Measurements from ENCODE around the gene ZYX.
A peak's percentile ranks its signal among the peaks of the same experiment; 100 is the strongest.

The ZYX gene

GRCh38 chr7:143388051-143388450 is 6.9 kb downstream of the ZYX start:
- no peak for ATAC-seq
- TF ChIP-seq ZNF70 (CRISPR knock-in tag; IDR thresholded peaks at IDR 0.05) (no peak), GLIS3 (CRISPR knock-in tag; IDR thresholded peaks at IDR 0.05) (no peak), ZC3H10 (CRISPR knock-in tag; IDR thresholded peaks at IDR 0.05) (no peak), TOX (CRISPR knock-in tag; IDR thresholded peaks at IDR 0.05; ENCODE audit: borderline replicate concordance) (no peak), ZFP3 (CRISPR knock-in tag; IDR thresholded peaks at IDR 0.05) (no peak), ISL1 (CRISPR knock-in tag; IDR thresholded peaks at IDR 0.05) (no peak), OSR1 (CRISPR knock-in tag; IDR thresholded peaks at IDR 0.05) (no peak), PPARA (CRISPR knock-in tag; IDR thresholded peaks at IDR 0.05; ENCODE audit: borderline replicate concordance) (no peak), ZNF565 (CRISPR knock-in tag; conservative IDR thresholded peaks at IDR 0.05; ENCODE audit: low read depth) (no peak)
- TF ChIP-seq, protein P1, sequence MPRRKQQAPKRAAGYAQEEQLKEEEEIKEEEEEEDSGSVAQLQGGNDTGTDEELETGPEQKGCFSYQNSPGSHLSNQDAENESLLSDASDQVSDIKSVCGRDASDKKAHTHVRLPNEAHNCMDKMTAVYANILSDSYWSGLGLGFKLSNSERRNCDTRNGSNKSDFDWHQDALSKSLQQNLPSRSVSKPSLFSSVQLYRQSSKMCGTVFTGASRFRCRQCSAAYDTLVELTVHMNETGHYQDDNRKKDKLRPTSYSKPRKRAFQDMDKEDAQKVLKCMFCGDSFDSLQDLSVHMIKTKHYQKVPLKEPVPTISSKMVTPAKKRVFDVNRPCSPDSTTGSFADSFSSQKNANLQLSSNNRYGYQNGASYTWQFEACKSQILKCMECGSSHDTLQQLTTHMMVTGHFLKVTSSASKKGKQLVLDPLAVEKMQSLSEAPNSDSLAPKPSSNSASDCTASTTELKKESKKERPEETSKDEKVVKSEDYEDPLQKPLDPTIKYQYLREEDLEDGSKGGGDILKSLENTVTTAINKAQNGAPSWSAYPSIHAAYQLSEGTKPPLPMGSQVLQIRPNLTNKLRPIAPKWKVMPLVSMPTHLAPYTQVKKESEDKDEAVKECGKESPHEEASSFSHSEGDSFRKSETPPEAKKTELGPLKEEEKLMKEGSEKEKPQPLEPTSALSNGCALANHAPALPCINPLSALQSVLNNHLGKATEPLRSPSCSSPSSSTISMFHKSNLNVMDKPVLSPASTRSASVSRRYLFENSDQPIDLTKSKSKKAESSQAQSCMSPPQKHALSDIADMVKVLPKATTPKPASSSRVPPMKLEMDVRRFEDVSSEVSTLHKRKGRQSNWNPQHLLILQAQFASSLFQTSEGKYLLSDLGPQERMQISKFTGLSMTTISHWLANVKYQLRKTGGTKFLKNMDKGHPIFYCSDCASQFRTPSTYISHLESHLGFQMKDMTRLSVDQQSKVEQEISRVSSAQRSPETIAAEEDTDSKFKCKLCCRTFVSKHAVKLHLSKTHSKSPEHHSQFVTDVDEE (CRISPR knock-in tag; IDR thresholded peaks at IDR 0.05) = no peak

- TF ChIP-seq CSDC2 (CRISPR knock-in tag; IDR thresholded peaks at IDR 0.05) = no peak
- peak; percentile 0 for ATAC-seq
Measured at GRCh38 chr7:143388491-143389101, 7.5 kb downstream of the ZYX start.

DNA sequence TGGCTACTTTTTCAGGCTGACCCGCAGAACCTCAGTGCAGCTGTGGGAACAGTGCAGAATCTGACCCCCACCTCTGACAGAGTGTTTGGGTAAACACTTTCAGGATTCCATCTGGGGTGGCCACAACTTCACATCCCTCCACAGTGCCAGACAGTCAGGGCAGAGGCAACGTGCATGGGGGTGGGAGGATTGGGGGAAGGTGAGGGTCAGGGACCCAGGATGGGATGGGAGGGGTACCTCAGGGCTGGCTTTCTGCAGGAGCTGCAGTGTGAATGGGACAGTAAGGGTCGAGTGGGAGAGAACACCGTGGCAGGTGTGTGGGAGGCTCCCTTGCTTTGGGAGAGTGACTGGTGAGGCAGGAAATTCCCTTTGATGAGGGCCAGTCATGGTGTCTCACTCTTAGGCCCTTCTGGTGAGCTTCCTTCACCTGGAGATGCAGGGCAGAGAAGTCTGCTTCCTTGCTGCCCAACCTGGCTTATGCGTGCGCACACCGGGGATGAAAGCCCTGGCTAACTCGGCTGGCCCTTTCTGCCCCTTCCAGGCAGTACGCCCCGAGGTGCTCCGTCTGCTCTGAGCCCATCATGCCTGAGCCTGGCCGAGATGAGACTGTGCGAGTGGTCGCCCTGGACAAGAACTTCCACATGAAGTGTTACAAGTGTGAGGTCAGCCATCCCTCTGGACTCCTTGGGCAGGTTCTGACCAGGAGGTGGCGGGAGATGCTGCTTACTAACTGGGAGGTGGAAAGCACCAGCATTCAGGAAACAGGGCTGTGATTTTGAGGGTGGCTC is 8.4 kb downstream of the ZYX start:
- TF ChIP-seq ZNF8 (CRISPR knock-in tag; IDR thresholded peaks at IDR 0.05) (no peak), OSR1 (CRISPR knock-in tag; IDR thresholded peaks at IDR 0.05) (no peak), ZC3H10 (CRISPR knock-in tag; IDR thresholded peaks at IDR 0.05) (peak; percentile 68; the same call in 1 of the 2 replicates)
- TF ChIP-seq, protein P2, sequence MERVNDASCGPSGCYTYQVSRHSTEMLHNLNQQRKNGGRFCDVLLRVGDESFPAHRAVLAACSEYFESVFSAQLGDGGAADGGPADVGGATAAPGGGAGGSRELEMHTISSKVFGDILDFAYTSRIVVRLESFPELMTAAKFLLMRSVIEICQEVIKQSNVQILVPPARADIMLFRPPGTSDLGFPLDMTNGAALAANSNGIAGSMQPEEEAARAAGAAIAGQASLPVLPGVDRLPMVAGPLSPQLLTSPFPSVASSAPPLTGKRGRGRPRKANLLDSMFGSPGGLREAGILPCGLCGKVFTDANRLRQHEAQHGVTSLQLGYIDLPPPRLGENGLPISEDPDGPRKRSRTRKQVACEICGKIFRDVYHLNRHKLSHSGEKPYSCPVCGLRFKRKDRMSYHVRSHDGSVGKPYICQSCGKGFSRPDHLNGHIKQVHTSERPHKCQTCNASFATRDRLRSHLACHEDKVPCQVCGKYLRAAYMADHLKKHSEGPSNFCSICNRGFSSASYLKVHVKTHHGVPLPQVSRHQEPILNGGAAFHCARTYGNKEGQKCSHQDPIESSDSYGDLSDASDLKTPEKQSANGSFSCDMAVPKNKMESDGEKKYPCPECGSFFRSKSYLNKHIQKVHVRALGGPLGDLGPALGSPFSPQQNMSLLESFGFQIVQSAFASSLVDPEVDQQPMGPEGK (CRISPR knock-in tag; IDR thresholded peaks at IDR 0.05; ENCODE audit: borderline replicate concordance) = peak; percentile 46; the same call in 1 of the 2 replicates

GRCh38 chr7:143390104-143390772 is 9.1 kb downstream of the ZYX start:
- no peak for ATAC-seq
- TF ChIP-seq CSRNP3 (CRISPR knock-in tag; IDR thresholded peaks at IDR 0.05) (no peak), TOX (CRISPR knock-in tag; IDR thresholded peaks at IDR 0.05; ENCODE audit: borderline replicate concordance) (0 out of 2 replicates have a peak, but pooled peaks have one; percentile 13), ISL1 (CRISPR knock-in tag; IDR thresholded peaks at IDR 0.05) (no peak), SNAI2 (CRISPR knock-in tag; IDR thresholded peaks at IDR 0.05) (no peak), ZNF8 (CRISPR knock-in tag; IDR thresholded peaks at IDR 0.05) (no peak), ZNF70 (CRISPR knock-in tag; IDR thresholded peaks at IDR 0.05) (no peak), BACH2 (CRISPR knock-in tag; IDR thresholded peaks at IDR 0.05; ENCODE audit: borderline replicate concordance) (no peak), CSDC2 (CRISPR knock-in tag; IDR thresholded peaks at IDR 0.05) (no peak), TCF4 (CRISPR knock-in tag; IDR thresholded peaks at IDR 0.05; ENCODE audit: borderline replicate concordance) (no peak), PPARA (CRISPR knock-in tag; IDR thresholded peaks at IDR 0.05; ENCODE audit: borderline replicate concordance) (no peak), GLIS3 (CRISPR knock-in tag; IDR thresholded peaks at IDR 0.05) (no peak), ZFP3 (CRISPR knock-in tag; IDR thresholded peaks at IDR 0.05) (no peak), POU6F1 (CRISPR knock-in tag; IDR thresholded peaks at IDR 0.05; ENCODE audit: borderline replicate concordance, low read depth) (no peak), OSR1 (CRISPR knock-in tag; IDR thresholded peaks at IDR 0.05) (no peak), ZNF565 (CRISPR knock-in tag; conservative IDR thresholded peaks at IDR 0.05; ENCODE audit: low read depth) (no peak), RARB (CRISPR knock-in tag; IDR thresholded peaks at IDR 0.05) (peak; percentile 69; the same call in 1 of the 2 replicates), ESRRG (CRISPR knock-in tag; IDR thresholded peaks at IDR 0.05) (no peak), ZC3H10 (CRISPR knock-in tag; IDR thresholded peaks at IDR 0.05) (peak; percentile 81)
- TF ChIP-seq, protein P2 (CRISPR knock-in tag; IDR thresholded peaks at IDR 0.05; ENCODE audit: borderline replicate concordance) = no peak
- TF ChIP-seq, protein P3, sequence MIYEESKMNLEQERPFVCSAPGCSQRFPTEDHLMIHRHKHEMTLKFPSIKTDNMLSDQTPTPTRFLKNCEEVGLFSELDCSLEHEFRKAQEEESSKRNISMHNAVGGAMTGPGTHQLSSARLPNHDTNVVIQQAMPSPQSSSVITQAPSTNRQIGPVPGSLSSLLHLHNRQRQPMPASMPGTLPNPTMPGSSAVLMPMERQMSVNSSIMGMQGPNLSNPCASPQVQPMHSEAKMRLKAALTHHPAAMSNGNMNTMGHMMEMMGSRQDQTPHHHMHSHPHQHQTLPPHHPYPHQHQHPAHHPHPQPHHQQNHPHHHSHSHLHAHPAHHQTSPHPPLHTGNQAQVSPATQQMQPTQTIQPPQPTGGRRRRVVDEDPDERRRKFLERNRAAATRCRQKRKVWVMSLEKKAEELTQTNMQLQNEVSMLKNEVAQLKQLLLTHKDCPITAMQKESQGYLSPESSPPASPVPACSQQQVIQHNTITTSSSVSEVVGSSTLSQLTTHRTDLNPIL (CRISPR knock-in tag; IDR thresholded peaks at IDR 0.05; ENCODE audit: low read depth) = no peak

More for the DNA sequence above, 8.4 kb downstream of the ZYX start:
- no peak for ATAC-seq

Measured in SK-N-SH treated with all-trans-retinoic acid at 6 μM for 48 hours (cell line).